Gastroesophageal sphincter (tissue), 4 donors: ENCODE data around the gene IGSF8. TPM values are rescaled to one million over a fixed set of nuclear protein-coding genes. Genes with fewer than 3 reads are reported as not detected.

Source experiments
- ATAC-seq: fragments of 150-250 bp; one replicate; pipeline ENCODE4 v1.9.1; 2016; ENCODE audit warnings: mild to moderate bottlenecking, moderate library complexity
- H3K27ac ChIP-seq, 4 donors: fragments of 200-600 bp; sonication (generic) in 3 of 4; 1 replicate in 3 of 4; 2 replicates in 1 of 4; pipeline ENCODE4 v1.5.1; 2016 to 2019
- H3K27me3 ChIP-seq: fragments of 200-600 bp; sonication (generic); one replicate; pipeline ENCODE4 v1.5.1; 2019
- H3K36me3 ChIP-seq, 2 donors: fragments of 200-600 bp; sonication (generic); one replicate each; pipeline ENCODE4 v1.5.1; 2019; ENCODE audit warnings: control low read depth in 1 of 2
- H3K4me1 ChIP-seq, 3 donors: fragments of 200-600 bp; sonication (generic); 1 replicate in 2 of 3; 2 replicates in 1 of 3; pipeline ENCODE4 v1.5.1; 2016 to 2019; ENCODE audit warnings: control low read depth in 2 of 3
- H3K4me3 ChIP-seq, 2 donors: fragments of 200-600 bp; sonication (generic); one replicate each; pipeline ENCODE4 v1.5.1; 2019; ENCODE audit warnings: mild to moderate bottlenecking in 1 of 2, moderate library complexity in 1 of 2
- H3K9me3 ChIP-seq, 3 donors: fragments of 200-600 bp; sonication (generic); one replicate each; pipeline ENCODE4 v1.5.1; 2017 to 2019; ENCODE audit warnings: control low read depth in 2 of 3
- CTCF ChIP-seq, 4 experiments: fragments of 200-600 bp in 2 of 4; fragments of 450-650 bp in 2 of 4; sonication (generic) in 1 of 4; IDR thresholded peaks; one replicate each; pipeline ENCODE4 v1.5.1; 2017 to 2019; ENCODE audit warnings: antibody characterized with exemption in 4 of 4, mild to moderate bottlenecking in 2 of 4, moderate library complexity in 2 of 4
- EP300 ChIP-seq: sonication (generic); formaldehyde crosslinking; IDR thresholded peaks from one replicate; pipeline ENCODE4 v1.6.1; 2017; ENCODE audit warnings: antibody characterized with exemption, mild to moderate bottlenecking
- POLR2A ChIP-seq, 2 donors: fragments of 450-650 bp; IDR thresholded peaks; one replicate each; pipeline ENCODE4 v1.6.1; 2017; ENCODE audit warnings: antibody characterized with exemption in 2 of 2, mild to moderate bottlenecking in 2 of 2, moderate library complexity in 1 of 2
- POLR2AphosphoS5 ChIP-seq: sonication (generic); formaldehyde crosslinking; IDR thresholded peaks from one replicate; pipeline ENCODE4 v1.6.1; 2017; ENCODE audit warnings: antibody characterized with exemption
- WGBS, 2 donors: methylation state at CpG; one replicate each; pipeline ENCODE4 v1.1.5; 2018; ENCODE audit warnings: low coverage in 1 of 2; 5-methylcytosine and 5-hydroxymethylcytosine counted together
- total RNA-seq, 4 donors: library from RNA; depleted of rRNA; stranded (reverse); fragments of >200 nt; gene quantifications; one replicate each; pipeline ENCODE4 v1.1.0, GENCODE V29; 2016

The IGSF8 gene
- total RNA-seq, 4 donors from 2014 or later, result 17.1 to 23.0 (median 19.4) TPM

DNA sequence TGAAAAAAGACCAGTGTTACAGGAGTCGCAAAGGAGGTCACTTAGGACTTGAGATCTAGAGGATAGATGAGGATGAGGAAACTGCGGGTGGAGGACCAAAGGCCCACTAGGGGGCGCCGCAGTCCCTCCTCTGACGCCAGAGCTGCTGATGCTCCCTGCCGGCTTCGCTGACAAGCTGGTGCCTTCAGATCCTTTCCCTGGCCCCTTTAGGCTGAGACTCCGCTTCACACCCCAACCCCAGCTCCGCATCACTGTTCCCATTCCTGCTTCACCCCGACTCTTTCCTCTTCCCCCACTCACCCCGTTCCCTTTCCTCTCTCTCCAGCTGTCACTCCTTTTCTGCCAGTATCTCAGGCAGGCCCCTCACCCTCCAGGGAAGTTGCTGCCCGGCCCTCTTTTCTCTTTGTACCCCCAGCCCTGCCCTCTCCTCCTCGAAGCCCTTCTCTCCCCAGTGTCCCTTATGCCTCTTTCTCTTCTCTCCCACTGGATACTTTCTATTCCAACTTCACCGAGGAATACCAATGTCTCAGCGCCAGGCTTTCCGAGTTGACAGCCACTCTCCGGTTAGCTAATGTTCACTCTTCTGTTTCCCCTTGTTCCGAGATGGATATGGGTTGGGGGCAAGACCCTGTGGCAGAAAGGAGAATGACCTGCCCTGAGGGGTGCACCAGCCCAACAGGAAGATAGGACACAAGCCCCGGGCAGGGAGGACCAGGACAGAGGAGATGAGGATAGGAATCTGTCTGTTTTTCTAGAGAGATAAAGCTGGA, 12.5 kb downstream of the IGSF8 start:
- no peak for TF ChIP-seq POLR2A (IDR thresholded peaks at IDR 0.05)
- TF ChIP-seq CTCF (IDR thresholded peaks at IDR 0.05), result peak in 3 of 4 experiments; percentile 73 to 89 (median 79)
- no peak for TF ChIP-seq POLR2AphosphoS5
- TF ChIP-seq EP300, result no peak
- 32 to 42% methylated on average over 6 to 14 of the region's 19 CpGs for WGBS, 2 donors
- Histone ChIP-seq H3K27ac (peak overlapping the region in 3 of 4 donors; percentile 57 to 65 (median 61)), H3K9me3 (no peaks in the 10 kb centered on the region), H3K36me3 (peaks cover 0 to 37% of the 10 kb centered on the region in 2 donors), H3K4me1 (peaks cover 0 to 22% (median 7%) of the 10 kb centered on the region in 3 donors), H3K27me3 (peaks cover 32% of the 10 kb centered on the region), H3K4me3 (no peak overlapping the region)
- ATAC-seq, result peak; percentile 65

DNA sequence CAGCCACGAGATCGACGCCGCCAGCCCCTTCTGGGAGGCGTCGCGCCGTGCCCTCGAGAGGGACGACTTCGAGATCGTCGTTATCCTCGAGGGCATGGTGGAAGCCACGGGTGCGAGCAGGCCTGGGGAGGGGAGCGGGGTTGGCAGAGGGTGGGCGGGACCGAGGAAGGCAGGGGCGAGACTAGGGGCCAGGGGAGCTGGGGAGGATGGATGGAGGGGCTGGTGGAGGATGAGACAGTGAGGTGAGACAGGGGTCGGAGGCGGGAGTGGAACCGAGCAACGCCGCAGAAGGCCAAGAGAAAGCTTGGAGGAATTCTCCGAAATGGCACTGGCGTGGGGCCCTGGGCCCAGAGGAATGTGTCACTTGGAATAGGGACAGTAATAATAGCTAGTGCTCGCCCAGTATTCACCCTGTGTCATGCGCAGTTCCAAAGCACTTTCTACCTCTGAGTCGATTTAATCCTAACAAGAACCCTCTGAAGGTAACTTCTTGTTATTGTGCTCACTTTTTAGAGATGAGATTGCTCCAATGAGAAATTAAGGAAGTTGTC, 13.6 kb downstream of the IGSF8 start:
- no peak for TF ChIP-seq POLR2A (IDR thresholded peaks at IDR 0.05)
- TF ChIP-seq POLR2AphosphoS5, result no peak
- TF ChIP-seq CTCF (IDR thresholded peaks at IDR 0.05), result no peak
- TF ChIP-seq EP300, result no peak
- H3K36me3 ChIP-seq, result peaks cover 0 to 26% of the 10 kb centered on the region in 2 donors
- H3K4me1 ChIP-seq, result peaks cover 0 to 22% (median 7%) of the 10 kb centered on the region in 3 donors
- no peak for ATAC-seq
- H3K27me3 ChIP-seq, result peaks cover 42% of the 10 kb centered on the region
- no peak overlapping the region for H3K4me3 ChIP-seq
- H3K9me3 ChIP-seq, result no peaks in the 10 kb centered on the region
- H3K27ac ChIP-seq, result no peak overlapping the region
- WGBS, 2 donors, result 91 to 100% methylated on average over 1 to 12 of the region's 30 CpGs

GRCh38 chr1:160083968-160084770, 14.2 kb downstream of the IGSF8 start:
- peak; percentile 57 for ATAC-seq

GRCh38 chr1:160082926-160083325, 15.5 kb downstream of the IGSF8 start:
- H3K4me3 ChIP-seq, result no peak overlapping the region
- no peak overlapping the region for H3K27ac ChIP-seq
- no peaks in the 10 kb centered on the region for H3K9me3 ChIP-seq
- no peak for TF ChIP-seq POLR2A (IDR thresholded peaks at IDR 0.05)
- TF ChIP-seq POLR2AphosphoS5, result no peak
- no peak for TF ChIP-seq CTCF (IDR thresholded peaks at IDR 0.05)
- no peak for TF ChIP-seq EP300
- peaks cover 61% of the 10 kb centered on the region for H3K27me3 ChIP-seq
- ATAC-seq, result no peak
- peaks cover 0 to 22% (median 7%) of the 10 kb centered on the region in 3 donors for H3K4me1 ChIP-seq
- H3K36me3 ChIP-seq, result peaks cover 0 to 7% of the 10 kb centered on the region in 2 donors
- 35 to 71% methylated on average over 2 of the region's 3 CpGs for WGBS, 2 donors

More at GRCh38 chr1:160083968-160084770, 14.2 kb downstream of the IGSF8 start:
- WGBS, 2 donors, result no CpG with 5 or more reads among the region's 96 CpGs
- H3K27me3 ChIP-seq, result peaks cover 49% of the 10 kb centered on the region
- peaks cover 0 to 22% (median 7%) of the 10 kb centered on the region in 3 donors for H3K4me1 ChIP-seq
- H3K9me3 ChIP-seq, result no peaks in the 10 kb centered on the region
- peak overlapping the region; percentile 14 to 52 for H3K4me3 ChIP-seq
- H3K27ac ChIP-seq, result no peak overlapping the region
- TF ChIP-seq POLR2AphosphoS5 (no peak), CTCF (IDR thresholded peaks at IDR 0.05) (peak; percentile 44 to 84 (median 58)), POLR2A (IDR thresholded peaks at IDR 0.05) (no peak)
- H3K36me3 ChIP-seq, result peaks cover 0 to 20% of the 10 kb centered on the region in 2 donors
